Hematopoietic multipotent progenitor cell treated with erythropoietin and hydrocortisone succinate and interleukin-3 and kit ligand, for 6 days (in vitro differentiated cells): ENCODE data around the gene NDFIP2.

Source experiments
- DNase-seq: peaks from one replicate; pipeline ENCODE4 v3.0.0-alpha.2; 2015

NDFIP2 gene

DNA sequence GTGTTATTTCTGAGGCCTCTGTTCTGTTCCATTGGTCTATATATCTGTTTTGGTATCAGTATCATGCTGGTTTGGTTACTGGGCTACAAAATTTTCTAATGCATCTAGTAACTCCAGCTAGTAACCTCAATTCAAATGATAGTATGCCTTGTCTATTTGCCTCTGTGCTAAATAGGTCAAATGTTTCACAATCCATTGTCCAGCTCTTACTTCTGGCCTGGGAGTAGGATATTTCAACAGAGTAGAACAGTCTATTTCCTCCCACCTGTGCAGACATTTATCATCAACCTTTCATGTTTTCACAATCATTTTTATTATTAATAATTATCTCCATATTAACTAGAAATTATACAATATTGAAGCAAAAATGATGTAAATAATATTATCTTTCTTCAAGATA lies 18.1 kb upstream of the NDFIP2 start:
- no peak for DNase-seq

DNA sequence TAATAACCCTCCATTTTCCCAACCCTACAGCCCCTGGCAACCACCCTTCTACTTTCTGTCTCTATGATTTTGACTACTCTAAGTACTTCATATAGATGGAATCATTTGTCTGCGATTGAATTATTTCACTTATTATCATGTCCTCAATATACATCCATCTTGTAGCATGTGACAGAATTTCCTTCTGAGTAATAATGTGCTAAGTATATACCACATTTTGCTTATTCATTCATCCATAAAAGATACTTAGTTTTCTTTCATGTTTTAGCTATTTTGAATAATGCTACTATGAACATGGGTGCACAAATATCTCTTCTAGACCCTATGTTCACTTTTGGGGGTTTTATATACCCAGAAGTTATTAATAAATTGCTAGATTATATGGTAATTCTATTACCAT lies 17.4 kb upstream of the NDFIP2 start:
- no peak for DNase-seq

DNA sequence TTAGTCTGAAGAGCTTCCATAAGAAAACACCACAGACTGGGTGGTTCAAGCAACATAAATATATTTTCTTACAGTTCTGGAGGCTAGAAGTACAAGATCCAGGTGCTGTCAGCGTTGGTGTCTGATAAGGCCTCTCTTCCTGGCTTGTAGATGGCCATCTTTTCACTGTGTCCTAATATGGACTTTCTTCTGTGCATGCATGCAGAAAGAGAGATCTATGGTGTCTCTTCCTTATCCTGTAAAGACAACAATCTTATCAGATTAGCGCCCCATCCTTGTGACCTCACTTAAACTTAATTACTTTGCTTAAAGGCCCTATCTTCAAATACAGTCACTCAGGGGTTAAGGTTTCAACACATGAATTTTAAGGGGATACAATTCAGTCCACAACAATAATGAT lies 14.1 kb upstream of the NDFIP2 start:
- DNase-seq: peak; percentile 49

DNA sequence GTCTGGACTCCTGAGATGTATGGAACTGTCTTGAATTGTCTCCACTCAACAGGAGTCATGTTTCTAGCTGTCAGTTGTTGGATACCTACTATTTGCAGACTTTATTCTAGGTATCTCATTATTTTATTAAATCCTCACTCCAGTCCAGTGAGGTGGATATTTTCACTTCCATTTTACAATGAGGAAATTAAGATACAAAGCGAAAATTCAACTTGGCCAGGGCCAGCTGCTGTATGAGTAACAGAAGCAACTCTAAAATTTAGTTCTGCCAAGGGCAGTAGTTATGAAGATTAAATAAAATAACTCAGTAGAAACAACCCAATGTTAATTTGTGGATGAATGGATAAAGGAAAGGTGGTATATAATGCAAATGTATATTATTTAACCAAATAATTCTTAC lies 12.6 kb upstream of the NDFIP2 start:
- no peak for DNase-seq

DNA sequence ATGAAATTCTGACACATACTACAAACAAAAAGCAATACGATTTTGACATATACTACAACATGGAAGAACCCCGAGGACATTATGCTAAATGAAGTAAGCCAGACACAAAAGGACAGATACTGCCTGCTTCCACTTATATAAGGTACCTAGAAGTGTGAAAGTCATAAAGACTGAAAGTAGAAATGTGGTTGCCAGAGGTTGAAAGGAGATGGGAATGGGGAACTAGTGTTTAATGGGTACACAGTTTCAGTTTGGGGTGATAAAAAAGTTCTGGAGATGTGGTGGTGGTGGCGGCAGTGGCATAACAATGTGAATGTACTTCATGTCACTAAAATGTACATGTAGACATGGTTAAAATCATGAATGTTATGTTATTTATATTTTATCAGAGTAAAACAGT lies 12.1 kb upstream of the NDFIP2 start:
- DNase-seq: no peak

DNA sequence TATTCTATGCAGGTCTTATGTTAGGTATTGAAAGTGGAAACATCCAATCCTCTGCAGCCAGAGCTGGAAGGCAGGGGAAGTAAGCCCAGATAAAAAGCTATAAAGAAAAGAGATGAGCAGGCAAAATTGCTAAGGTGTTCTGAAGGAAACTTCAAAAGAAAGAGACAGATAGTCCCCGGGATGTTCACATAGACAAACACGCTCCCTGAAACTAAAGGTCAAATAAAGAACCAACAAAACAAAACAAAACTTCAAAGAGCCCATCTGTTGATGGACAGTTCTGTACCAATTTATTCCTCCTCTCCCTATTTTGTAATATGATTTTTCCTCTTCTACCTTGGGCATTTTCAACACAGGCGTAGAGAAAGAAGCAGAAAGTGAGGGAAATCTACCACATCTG lies 11.3 kb upstream of the NDFIP2 start:
- no peak for DNase-seq

DNA sequence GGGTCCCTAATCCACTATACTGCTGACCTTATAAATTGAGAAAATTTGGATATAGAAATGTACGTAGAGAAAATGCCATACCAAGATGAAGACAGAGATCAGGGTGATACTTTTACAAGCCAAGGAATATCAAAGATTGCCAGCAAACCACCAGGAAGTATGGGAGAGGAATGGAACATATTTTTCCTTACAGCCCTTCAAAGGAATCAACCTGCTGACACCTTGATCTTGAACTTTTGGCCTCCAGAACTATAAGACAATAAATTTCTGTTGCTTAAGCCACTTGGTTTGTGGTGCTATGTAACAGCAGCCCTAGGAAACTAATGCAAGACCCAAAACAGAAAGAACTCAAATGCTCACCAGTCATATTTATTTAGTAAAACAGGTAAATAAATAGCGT lies 10.3 kb upstream of the NDFIP2 start:
- DNase-seq: no peak

DNA sequence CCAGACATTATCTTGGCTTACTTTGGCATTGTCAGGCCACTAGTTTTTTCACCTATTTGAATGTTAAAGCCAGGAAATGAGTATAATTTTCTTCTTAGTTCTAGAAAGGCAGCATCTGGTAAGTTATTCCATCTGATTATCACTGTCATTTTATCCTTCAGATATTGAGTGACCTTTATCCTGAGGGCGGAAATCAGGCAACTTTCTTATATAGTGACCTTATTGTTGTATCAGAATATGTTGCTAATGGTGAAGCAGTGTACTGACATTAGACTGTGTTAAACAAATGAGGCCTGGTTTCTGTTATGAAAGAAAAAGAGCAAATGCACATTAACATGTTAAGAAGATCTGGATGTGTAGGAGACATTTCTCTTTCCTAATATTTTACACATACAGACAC lies 5.4 kb upstream of the NDFIP2 start:
- DNase-seq: no peak

DNA sequence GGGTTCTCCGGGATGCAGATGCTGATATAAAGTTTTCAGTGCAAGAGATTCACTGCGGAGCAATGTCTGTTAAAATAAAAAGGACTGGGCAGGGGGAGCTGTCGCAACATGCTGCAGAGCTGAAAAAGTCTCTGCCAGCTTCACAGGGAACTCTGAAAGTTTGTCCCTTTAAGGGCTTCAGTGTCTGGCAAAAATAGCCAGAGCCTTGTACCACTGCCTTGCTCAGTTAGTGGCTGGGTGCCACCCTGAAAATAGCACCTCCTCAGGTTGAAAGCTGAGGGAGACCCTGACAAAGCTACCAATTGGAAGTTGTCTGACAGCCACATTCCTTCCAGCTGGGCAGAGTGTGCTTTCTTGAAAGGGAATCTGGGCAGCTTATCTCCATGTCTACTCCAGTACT lies 3.0 kb upstream of the NDFIP2 start:
- DNase-seq: no peak

DNA sequence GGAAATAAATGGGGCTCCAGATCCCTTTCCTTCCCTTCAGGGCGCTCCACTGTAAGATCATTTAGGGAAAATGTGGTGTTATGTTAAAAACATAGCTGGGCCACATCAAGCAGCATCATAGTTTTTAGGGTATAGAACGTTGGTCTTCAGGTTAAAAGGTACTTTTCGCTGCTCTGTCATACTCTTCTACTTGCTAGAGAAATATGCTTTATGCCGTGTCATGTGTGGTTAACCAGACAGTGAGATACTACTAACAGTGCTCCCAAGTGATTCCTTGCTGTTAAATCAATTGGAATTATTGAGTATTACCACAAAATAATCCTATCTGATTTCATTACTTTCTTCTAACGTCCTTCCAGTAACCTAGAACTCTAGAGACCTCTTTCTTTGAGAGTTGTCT lies 1.1 kb upstream of the NDFIP2 start:
- DNase-seq: no peak

DNA sequence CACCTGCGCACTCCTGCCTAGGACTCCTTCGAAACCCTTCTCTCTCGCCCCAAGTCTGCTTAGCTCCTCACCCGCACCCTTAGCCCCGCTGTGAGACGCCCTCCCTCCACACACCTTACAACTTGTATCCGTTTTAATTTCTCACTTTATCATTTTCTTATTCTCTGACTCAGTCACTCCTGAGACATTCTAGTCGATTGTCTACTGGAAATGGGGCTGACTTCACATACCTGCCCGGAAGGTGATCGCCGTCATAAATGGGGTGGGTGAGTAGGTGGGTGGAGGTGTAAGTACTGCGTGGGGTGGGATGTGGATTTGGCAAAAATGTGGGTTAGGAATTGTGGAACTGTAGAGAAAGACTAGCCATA lies 714 bp downstream of the NDFIP2 start:
- peak; percentile 41 for DNase-seq

DNA sequence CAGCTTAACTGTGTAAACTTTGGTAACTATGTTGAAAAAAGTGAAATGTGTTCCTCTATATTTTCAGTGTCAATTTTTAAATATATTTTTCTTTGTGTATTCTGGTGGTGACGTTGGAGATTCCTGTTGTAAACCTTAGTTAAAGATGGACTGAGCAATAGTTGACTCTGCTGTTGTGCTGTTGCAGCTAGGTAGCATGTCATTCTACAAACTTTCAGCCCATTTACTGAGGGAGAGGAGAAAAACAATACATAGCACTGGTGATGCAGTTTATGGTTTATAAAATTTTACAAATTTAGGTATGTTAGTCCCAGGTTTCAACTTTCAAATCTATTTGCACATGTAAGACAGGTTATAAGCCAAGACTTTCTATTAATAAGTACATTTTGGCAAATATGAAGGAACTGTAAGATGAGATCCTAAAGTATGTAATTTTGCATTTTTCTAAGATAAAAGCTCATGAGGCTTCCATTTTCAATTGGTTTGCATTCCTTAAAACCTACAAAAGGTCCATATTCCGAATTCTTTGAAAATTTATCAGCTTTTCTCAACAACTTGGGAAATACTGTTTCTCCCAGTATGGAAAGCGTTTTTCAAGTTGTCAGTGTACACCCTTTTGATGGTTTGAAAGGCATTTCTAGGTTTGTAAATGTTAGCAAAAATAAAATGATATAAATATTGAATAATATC lies 1.5 kb downstream of the NDFIP2 start:
- peak; percentile 44 for DNase-seq

DNA sequence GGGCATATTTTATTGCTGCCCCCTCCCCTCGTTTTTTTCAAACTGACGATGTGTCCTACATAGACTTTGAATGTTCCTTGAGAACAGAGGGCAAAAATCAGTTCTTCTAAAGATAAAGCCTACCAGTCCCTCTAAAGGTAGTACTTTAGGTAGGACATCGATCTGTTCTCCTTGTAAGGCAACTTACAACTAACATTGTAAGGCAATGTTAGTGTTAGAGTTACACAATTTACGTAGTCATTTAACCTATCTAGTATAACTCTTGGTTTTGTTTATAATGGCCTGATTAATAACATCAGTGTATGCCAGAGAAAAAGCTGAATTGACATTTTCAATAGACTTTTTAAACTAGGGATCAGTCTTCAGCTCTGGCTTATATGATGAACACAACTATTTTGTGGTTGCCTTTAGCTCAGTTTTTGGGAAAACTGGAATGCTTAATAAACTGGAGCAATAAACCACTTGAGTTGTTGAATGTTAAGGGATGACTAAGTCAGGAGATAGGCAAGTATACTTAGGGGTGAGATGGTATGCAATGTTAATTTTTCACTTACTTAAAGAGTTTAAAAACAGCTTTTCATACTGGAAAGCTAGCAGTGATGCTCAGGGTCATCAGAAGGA lies 2.2 kb downstream of the NDFIP2 start:
- DNase-seq: no peak

DNA sequence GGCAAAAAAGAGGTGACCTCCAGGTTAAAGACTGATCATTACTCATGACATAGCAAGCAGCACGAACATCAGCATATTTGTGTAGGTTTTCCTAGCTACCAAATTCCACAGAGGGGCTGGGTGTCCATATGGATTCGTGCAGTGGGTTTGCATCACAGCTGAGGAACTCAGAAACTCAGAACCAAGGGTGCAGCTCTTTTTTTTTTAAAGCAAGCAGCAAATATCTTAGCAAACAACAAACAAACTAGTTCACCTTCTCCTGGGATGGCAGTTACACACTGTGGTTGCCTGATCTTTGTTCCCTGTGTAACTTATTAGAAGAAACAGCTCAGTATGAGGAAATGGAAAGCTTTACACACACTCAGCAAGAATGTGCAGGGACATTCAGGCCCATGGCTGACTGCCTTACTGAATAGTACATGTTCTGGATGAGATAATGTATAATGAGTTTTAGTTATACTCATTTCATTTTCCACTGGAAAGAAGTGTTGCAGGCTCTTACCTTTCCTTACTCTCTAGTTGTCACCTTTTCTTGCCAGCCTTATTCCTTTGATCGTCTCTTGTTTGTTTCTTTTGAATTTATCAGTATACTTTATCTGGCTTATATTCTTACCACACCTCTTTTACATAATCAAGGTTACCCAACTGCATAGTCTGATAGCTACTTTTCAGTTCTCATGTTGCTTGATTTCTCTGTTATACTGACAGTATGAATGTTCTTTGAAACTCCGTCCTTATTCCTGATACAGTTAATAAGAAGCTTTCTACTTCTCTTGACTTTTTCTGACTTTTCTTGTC lies 4.3 kb downstream of the NDFIP2 start:
- DNase-seq: peak; percentile 69

DNA sequence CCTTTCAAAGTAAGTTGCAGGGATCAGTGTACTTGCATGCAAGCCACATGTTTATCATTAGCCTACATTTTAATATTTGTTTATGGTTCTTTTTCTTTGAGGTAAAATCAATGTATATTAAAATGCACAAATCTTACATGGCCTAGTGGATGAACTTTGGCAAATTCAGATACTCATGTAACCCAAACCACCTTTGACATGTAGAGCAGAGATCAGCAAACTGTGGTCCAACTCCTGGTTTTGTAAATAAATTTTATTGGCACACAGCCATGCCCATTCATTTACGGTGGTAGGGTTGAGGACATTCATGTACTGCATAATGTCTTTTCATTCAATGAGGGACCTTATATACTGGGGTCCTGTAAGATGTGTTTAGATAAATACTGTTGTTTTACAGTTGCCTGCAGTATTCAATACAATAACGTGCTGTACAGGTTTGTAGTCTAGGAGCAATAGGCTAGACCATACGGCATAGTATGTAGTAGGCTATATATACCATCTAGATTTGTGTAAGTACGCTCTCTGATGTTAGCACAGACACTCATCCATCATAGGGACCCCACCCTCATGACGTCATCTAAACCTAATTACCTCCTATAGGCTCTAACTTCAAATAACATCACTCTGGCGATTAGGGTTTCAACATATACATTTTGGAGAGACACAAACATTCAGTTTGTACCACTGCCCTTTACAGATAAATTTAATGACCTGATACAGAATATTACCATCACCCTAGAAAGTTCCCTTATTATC lies 5.7 kb downstream of the NDFIP2 start:
- no peak for DNase-seq

DNA sequence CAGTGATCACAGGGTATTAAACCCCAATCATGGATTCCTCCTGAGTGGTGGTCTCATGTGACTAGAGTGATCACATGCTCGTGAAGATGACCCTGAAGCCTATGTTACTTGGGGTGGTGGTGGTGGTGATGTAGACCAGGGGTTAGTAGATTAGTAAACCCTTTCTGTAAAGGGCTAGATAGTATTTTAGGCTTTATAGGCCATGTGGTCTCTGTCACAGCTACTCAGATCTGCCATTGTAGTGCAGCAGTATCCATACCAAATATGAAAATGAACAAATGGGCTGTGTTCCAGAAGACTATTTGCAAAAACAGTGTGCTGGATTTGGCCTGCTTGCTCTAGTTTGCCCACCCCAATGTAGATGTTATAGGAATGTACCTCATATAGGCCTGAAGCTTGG lies 9.4 kb downstream of the NDFIP2 start:
- DNase-seq: no peak

DNA sequence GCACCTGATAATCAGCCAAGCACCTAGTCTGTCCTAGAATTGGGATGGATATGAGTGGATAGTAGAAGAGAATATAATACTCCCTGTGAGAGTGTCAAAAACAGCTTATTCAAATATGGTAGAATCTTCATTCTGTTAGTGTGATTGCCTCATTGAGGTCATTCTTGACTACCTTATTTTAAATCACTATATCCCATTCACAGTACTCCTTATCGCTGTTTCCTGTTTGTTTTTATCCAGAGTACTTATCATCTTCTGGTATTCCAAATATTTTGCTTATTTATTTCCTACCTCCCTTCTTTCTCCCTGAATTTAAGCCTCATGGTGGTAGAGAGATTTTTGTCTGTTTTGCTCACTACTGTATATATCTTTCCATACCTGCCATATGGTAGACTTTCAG lies 9.9 kb downstream of the NDFIP2 start:
- DNase-seq: no peak

DNA sequence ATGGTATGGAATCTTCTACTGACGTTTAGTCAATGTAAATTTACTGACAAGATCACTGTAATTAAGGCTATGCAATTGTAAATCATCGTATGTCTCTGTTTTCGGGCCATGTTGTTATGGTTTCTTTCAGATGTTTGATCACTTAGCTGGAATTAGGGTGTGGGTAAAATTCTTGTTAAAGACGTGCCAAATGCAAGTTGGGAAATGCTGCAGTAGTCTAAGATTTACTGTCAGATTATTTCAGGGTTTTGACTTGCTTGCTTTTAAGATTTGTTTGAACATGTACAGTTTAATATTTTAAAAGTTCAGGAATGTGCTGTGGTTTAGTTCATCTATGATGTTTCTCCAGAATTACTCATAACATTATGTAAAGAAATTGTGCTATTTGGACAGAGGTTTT lies 10.8 kb downstream of the NDFIP2 start:
- no peak for DNase-seq

DNA sequence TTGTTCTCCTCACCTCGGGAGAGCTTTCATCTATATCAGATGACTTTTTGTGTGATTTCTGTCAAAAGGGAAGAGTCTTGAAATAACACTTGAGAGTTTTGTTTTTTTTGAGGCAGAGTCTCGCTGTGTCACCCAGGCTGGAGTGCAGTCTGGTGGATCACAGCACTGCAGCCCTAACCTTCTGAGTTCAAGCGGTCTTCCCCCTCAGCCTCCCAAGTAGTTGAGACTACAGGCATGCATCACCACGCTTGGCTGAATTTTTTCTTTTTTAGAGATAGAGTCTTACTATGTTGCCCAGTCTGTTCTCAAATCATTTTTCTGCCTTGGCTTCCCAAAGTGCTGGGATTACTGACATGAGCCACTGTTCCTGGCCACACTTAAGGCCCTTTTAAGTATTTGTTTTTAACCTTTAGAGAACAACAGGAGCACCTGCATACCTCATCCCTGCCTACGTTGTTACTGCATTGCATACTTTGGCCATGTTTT lies 11.4 kb downstream of the NDFIP2 start:
- no peak for DNase-seq

DNA sequence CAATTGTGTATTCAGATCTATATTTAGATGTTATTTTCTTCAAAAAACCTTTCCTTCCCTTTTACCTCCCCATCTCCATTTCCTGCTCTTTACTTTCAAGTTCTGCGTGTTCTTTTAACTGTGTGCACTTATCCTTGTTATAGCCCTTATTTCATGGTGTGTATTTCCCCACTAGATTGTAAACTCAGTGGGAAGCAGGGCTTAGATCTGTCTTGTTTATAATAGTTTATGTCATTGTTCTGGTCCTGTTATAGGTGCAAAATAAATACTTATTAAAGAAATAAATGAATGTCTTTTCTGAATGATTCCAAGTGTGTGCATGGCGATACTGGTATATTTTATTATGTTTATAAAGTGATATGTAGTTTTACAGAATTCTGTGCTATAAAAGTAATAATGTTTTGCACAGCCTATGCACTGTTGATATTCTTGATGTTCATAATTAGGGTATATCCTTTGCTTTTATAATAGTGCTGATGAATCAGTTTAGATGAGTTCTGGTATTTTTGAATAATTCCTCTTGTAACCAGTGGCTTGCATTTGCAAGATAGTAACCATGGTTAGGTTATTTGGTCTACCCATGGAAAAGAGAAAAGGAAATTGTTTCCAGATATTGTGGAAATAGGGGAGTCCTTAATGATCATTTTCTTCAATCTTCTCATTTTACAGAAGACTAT lies 12.1 kb downstream of the NDFIP2 start:
- no peak for DNase-seq

DNA sequence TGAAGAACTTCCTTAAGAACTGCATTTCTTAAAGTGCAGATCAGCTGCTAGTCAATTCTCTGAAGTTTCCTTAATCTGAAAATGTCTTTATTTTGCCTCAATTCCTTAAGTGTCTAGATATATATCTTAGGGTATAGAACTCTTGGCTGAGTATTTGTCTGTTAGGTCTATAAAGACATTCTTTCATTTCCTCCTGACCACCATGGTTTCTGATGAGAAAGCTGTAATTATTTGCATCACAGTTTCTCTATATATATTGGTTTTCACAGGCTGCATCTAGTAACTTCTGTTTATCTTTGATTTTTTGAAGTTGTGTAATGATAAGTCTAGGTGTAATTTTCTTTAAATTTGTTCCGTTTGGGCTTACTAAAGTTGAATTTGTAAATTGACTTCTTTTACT lies 15.2 kb downstream of the NDFIP2 start:
- DNase-seq: no peak

DNA sequence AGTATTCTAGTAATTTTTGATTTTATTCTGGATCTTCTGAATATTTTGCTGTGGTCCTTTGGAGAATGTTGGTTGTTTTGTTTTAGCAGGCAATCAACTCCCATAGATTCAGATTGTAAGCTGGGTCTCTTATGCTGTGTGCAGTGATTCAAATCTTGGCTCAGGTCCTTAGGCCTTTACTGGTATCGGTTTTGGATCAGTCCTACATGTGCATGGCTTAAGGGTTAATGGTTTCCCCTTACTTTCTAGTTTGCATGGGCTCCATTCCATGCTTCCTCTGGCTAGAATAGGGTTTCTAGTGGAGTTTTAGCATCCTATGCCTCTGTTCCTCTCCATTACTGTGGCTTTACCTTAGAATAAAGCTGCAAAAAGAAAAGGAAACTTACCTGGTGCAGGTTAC lies 16.1 kb downstream of the NDFIP2 start:
- DNase-seq: no peak

DNA sequence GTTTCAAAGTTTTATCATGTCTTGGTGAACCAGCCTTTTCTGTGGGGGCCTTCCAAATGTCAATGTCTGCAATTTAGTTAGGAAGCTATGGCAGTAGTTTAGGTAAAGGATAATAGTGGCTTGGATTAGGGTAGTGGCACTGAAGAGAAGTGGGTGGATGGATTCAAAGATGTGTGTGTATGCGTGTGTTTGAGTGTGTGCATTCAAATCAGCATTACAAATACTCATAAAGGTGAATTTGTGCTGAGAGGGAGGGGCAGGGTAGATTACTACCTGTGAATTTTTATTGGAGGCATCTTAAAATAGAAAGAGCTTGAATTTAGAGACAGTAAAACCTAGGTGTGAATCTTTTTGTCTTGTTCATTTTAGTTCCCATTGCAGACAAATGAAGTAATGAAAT lies 16.9 kb downstream of the NDFIP2 start:
- DNase-seq: no peak
